Parathyroid adenoma (tissue), 2 donors: ENCODE measurements around the gene HSD17B1.

Source experiments
- H2AFZ ChIP-seq: fragments of 300-600 bp; sonication (generic); one replicate; pipeline ENCODE4 v1.7.0; 2017; ENCODE audit warnings: antibody characterized with exemption, mild to moderate bottlenecking
- H3K27ac ChIP-seq: fragments of 300-600 bp; sonication (generic); one replicate; pipeline ENCODE4 v1.7.0; 2017
- H3K27me3 ChIP-seq: fragments of 300-600 bp; sonication (generic); one replicate; pipeline ENCODE4 v1.7.0; 2017; ENCODE audit warnings: low read length; ENCODE audit not compliant: control insufficient read depth, insufficient read depth
- H3K36me3 ChIP-seq: fragments of 300-600 bp; sonication (generic); one replicate; pipeline ENCODE4 v1.7.0; 2017; ENCODE audit warnings: low read length; ENCODE audit not compliant: control insufficient read depth, insufficient read depth
- H3K4me1 ChIP-seq: fragments of 300-600 bp; sonication (generic); one replicate; pipeline ENCODE4 v1.7.0; 2017; ENCODE audit warnings: control low read depth
- H3K4me2 ChIP-seq: fragments of 300-600 bp; sonication (generic); one replicate; pipeline ENCODE4 v1.7.0; 2017; ENCODE audit warnings: low read length
- H3K4me3 ChIP-seq: fragments of 300-600 bp; sonication (generic); one replicate; pipeline ENCODE4 v1.7.0; 2017; ENCODE audit warnings: low read depth, low read length
- H3K79me2 ChIP-seq: fragments of 300-600 bp; sonication (generic); one replicate; pipeline ENCODE4 v1.7.0; 2017; ENCODE audit warnings: control low read depth
- H3K9ac ChIP-seq: fragments of 300-600 bp; sonication (generic); one replicate; pipeline ENCODE4 v1.7.0; 2017; ENCODE audit warnings: mild to moderate bottlenecking
- H3K9me3 ChIP-seq: fragments of 300-600 bp; sonication (generic); one replicate; pipeline ENCODE4 v1.7.0; 2017; ENCODE audit warnings: low read length; ENCODE audit not compliant: control insufficient read depth
- CTCF ChIP-seq: fragments of 300-600 bp; sonication (generic); IDR thresholded peaks from one replicate; pipeline ENCODE4 v1.7.0; 2017; ENCODE audit warnings: antibody characterized with exemption, mild to moderate bottlenecking
- donor health status: primary hyperparathyroidism.

HSD17B1 gene

GRCh38 chr17:42584880-42585279 lies 32.2 kb downstream of the HSD17B1 start:
- no peak for TF ChIP-seq CTCF
- H3K36me3 ChIP-seq: no peaks in the 10 kb centered on the region
- H3K4me3 ChIP-seq: no peak overlapping the region

GRCh38 chr17:42585353-42585752 lies 32.6 kb downstream of the HSD17B1 start:
- Histone ChIP-seq H3K9me3 (no peaks in the 10 kb centered on the region), H3K27ac (no peak overlapping the region), H2AFZ (no peak overlapping the region), H3K27me3 (no peaks in the 10 kb centered on the region), H3K4me2 (no peak overlapping the region), H3K79me2 (peaks cover 12% of the 10 kb centered on the region), H3K4me3 (no peak overlapping the region), H3K4me1 (no peaks in the 10 kb centered on the region), H3K36me3 (no peaks in the 10 kb centered on the region), H3K9ac (no peak overlapping the region)
- TF ChIP-seq CTCF: no peak

More at GRCh38 chr17:42584880-42585279, 32.2 kb downstream of the HSD17B1 start:
- H3K4me1 ChIP-seq: no peaks in the 10 kb centered on the region
- H3K27me3 ChIP-seq: no peaks in the 10 kb centered on the region
- H3K4me2 ChIP-seq: no peak overlapping the region
- peaks cover 8% of the 10 kb centered on the region for H3K79me2 ChIP-seq
- no peak overlapping the region for H2AFZ ChIP-seq
- H3K27ac ChIP-seq: no peak overlapping the region
- no peak overlapping the region for H3K9ac ChIP-seq
- H3K9me3 ChIP-seq: no peaks in the 10 kb centered on the region

GRCh38 chr17:42586514-42587230 lies 33.9 kb downstream of the HSD17B1 start:
- no peaks in the 10 kb centered on the region for H3K9me3 ChIP-seq
- no peak overlapping the region for H2AFZ ChIP-seq
- H3K9ac ChIP-seq: no peak overlapping the region
- peaks cover 16% of the 10 kb centered on the region for H3K79me2 ChIP-seq
- no peaks in the 10 kb centered on the region for H3K4me1 ChIP-seq
- no peaks in the 10 kb centered on the region for H3K27me3 ChIP-seq
- TF ChIP-seq CTCF: no peak
- no peaks in the 10 kb centered on the region for H3K36me3 ChIP-seq
- no peak overlapping the region for H3K4me3 ChIP-seq
- no peak overlapping the region for H3K4me2 ChIP-seq
- H3K27ac ChIP-seq: no peak overlapping the region

GRCh38 chr17:42590886-42591285 lies 38.2 kb downstream of the HSD17B1 start:
- Histone ChIP-seq H3K27me3 (no peaks in the 10 kb centered on the region), H3K79me2 (peaks cover 45% of the 10 kb centered on the region), H3K4me1 (no peaks in the 10 kb centered on the region), H3K9ac (no peak overlapping the region), H3K27ac (no peak overlapping the region), H3K36me3 (no peaks in the 10 kb centered on the region), H3K4me3 (no peak overlapping the region), H3K4me2 (no peak overlapping the region), H3K9me3 (no peaks in the 10 kb centered on the region), H2AFZ (no peak overlapping the region)
- TF ChIP-seq CTCF: no peak

- Histone ChIP-seq H3K36me3 (no peaks in the 10 kb centered on the region), H3K4me1 (no peaks in the 10 kb centered on the region)
Observed at GRCh38 chr17:42591411-42591810, 38.7 kb downstream of the HSD17B1 start.

More at GRCh38 chr17:42591411-42591810, 38.7 kb downstream of the HSD17B1 start:
- Histone ChIP-seq H3K27ac (no peak overlapping the region), H2AFZ (no peak overlapping the region), H3K9me3 (no peaks in the 10 kb centered on the region), H3K9ac (no peak overlapping the region), H3K4me2 (no peak overlapping the region), H3K79me2 (peaks cover 46% of the 10 kb centered on the region), H3K27me3 (no peaks in the 10 kb centered on the region), H3K4me3 (no peak overlapping the region)
- TF ChIP-seq CTCF: no peak
